EL (cell line): ENCODE data around the gene MARK2.

Experiments
- DNase-seq: peaks from one replicate; pipeline ENCODE4 v3.0.0-alpha.2; 2016

MARK2 gene

DNA sequence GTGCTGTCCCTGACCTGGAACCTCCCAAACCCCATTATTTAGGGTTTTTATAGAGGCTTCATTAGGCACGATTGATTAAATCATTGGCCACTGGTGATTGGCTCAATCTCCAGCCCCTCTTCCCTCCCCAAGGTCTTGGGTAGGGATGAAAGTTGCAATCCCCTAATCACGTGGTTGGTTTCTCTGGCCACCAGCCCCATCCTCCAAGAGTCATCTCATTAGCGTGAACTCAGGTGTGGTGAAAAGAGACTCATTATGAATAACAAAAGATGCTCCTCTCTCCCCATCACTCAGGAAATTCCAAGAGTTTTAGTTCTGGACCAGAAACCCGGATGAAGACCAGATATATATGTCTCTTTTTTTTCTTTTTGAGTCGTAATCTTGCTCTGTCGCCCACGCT is 7.6 kb upstream of the MARK2 start:
- DNase-seq, result no peak

- no peak for DNase-seq
Observed at GRCh38 chr11:63832336-63832735, 6.6 kb upstream of the MARK2 start.

- no peak for DNase-seq
Observed at GRCh38 chr11:63833048-63833447, 5.9 kb upstream of the MARK2 start.

- no peak for DNase-seq
Observed at GRCh38 chr11:63834535-63835157, 4.3 kb upstream of the MARK2 start.

DNA sequence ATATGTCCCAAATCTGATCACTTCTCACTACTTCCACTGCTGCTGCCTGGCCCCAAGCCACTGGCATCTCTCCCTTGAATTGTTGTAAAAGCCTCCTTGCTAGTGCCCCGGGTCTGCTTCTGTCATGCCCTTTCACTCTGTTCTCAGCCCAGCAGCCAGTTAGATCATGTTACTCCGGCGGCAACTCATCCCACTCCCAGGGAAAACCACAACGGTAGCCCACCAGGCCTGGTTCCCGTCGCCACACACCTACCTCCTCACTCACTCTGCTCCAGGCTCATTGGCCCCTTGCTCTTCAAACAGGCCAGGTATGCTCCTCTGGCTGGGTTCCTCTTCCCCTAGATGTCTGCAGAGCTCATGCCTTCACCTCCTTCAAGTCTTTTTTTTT is 3.8 kb upstream of the MARK2 start:
- DNase-seq, result no peak

DNA sequence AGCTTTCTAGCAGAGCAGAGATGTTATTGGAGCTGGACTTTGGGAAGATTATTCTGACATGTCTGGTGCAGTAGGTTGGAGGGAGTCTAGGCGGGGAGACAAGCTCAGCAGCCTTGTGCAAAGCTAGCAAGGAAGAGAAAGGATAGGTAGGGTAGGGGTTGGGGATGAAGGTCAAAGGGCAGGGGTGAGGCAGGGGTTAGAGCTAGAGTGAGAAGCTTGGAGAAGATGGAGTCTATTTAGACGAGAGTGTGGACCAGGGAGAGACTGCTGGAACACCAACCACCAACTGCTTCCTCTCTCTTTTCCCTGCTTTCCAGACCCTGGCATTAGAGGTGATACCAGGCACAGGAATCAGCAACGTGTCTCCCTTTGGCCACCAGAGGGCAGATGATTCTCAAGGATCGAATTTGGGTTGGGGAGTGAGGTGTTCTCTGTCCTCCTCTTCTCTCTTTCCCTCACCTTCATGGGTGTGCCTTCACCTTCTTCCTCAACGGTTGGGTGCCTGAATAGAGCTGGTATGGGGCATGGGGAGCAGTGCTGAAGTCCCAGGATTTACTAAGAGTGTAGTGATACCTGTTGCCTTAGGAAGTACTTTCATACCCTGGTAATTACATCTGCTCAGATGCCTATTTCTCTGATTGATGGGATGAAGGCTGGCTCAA is 1.8 kb upstream of the MARK2 start:
- peak; percentile 75 for DNase-seq

DNA sequence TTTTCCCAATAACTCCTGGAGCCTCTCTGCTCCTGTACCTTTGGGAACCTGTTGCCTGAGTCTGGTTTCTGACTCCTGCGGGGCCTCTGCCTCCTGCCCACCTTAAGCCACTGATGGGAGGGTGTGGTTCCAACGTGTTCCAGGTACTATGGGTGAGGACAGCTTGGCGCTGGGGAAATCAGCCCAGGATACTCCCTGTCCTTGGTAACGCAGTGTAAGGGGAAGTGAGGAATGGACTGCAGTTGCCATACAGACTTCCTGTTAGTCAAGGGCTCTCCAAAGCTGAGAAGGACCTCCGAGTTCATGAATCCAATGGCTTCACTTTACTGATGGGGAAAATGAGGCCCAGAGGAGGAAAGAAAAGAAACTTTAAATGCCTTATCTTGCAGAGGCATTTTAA is 1.2 kb upstream of the MARK2 start:
- no peak for DNase-seq

DNA sequence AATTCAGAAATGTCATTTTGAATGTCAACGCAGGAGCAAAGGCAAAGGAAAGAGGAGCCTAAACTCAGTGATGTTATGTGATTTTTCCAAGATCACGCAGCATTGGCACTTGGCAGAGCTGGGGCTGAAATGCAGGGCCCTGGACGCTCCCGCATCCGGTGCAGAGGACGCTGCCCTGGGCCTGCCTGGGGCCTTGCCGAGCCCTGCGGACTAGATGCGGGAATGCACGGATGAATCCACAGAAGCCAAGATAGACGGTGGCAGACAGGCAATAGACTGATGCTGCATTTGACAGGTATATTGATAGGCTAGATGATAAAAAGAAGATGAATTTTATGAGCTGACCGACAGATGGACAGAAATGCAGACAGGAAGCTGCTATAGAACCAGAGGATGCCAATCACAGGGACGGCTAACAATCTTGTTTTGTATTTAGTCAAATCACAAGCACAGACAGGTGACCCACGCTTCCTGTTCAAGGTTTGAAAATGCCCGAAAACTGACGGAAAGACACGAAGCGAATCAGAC is 696 bp upstream of the MARK2 start:
- no peak for DNase-seq

- DNase-seq, result peak; percentile 37
Observed at GRCh38 chr11:63839508-63840355, 822 bp downstream of the MARK2 start.

GRCh38 chr11:63840356-63841060 is 1.6 kb downstream of the MARK2 start:
- DNase-seq, result peak; percentile 13

DNA sequence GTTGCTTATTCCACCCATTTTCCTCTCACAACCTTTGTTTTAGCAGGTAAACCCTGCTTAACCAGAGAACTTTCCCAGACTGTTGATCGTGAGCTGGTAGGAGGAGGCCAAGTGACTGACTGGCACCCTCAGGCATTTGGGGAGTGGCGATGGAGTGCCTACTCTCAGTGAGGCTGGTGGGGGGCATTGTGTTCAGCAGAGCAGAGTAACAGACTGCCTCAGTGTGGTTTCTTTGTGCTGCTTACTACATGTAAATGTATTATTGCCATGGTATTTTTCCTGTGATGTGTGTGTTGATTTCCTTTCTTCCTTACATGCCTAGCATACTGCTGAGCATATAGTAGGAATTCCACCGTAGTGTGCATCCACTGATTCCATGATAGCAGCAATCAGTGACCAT is 2.6 kb downstream of the MARK2 start:
- DNase-seq, result peak; percentile 57

- DNase-seq, result no peak
Observed at GRCh38 chr11:63843041-63843440, 4.1 kb downstream of the MARK2 start.

DNA sequence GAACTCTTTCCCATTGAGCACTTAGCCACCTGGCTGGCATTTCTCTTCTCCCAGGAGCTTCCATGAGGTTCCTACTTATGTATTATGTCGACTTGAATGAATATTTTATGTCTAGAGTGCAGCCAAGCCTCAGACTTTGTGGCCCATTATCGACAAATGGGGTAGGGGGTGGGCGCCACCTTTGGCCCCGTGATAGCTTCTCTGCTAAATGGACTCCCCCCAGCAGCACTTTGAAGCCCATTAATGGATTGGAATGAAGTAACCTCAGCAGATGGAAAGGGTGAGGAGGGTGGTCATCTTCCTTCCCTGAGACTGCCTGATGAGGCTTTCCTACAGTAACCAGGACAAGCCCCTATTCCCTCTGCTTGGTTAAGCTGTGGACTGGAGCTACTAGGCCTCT is 5.9 kb downstream of the MARK2 start:
- no peak for DNase-seq

GRCh38 chr11:63845303-63845702 is 6.4 kb downstream of the MARK2 start:
- DNase-seq, result peak; percentile 76

DNA sequence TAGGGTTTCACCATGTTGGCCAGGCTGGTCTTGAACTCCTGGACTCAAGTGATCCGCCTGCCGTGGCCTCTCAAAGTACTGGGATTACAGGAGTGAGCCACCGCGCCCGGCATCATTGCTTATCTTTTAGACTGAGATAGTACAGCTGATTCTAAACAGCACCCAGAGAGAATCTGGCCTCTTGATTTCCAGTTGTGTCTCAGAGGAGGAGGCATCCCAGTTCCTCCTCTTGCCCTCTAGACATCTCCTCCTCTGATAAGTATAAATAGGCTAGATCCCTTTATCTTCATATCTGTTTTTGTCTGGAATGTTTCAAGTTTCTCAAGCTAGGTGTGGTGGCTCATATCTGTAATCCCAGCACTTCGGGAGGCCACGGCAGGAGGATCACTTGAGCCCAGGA is 7.0 kb downstream of the MARK2 start:
- DNase-seq, result no peak

GRCh38 chr11:63846897-63847296 is 8.0 kb downstream of the MARK2 start:
- DNase-seq, result no peak

DNA sequence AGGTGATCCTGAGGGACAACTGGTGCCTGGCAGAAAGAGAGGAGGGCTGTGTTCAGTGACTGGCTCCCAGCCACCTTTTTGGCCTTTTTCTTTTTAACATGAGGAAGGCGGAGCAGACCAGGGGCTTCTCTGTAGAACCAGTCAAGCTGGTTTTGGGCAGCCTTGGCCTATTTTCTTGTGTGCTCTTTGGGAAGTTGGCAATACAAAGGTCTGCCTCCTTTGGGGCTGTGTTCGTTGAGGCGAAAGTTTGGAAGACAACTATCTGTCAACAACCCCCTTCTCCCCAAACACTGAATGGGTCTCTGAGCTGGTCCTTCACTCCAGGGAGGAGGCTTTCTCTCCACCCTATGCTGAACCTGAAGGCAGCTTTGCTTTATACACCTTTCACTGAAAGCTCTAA is 8.5 kb downstream of the MARK2 start:
- no peak for DNase-seq

GRCh38 chr11:63849691-63850090 is 10.8 kb downstream of the MARK2 start:
- no peak for DNase-seq

DNA sequence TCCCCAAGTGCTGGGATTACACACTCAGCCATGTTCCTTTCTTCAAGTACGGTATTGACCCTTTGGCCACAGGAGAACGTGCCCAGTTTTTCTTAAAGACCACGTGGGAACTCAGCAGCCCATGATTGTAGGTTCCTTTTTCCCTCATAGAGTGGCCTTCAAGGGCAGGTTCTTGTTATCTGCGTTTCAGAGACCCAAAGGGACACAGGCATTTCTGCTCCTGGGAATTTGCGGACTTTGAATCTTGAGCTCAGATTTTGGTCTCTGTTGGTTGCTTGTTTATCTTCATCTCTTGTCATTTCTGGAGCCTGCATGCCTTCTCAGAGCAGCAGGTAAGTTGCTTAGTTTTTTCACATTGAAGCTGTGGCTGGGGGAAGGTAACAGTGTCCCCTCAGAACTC is 12.0 kb downstream of the MARK2 start:
- no peak for DNase-seq

DNA sequence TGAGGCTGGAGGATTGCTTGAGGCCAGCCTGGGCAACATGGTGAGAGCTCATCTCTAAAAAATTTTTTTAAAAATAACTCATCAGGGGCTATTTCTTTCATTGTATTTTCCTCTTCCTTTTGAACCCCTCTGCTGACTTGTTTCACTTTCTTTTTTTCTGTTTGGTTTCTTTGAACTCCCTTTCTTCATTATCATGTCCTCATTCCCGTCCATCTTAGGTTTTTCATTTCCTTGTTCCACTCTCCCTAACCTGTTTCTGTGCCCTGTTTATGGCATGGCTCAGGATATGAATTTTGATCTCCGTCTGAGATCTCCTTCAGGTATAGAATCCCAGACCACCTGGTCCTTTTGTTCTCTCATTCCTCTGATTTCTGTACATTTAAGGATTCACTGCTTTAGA is 12.5 kb downstream of the MARK2 start:
- no peak for DNase-seq

- DNase-seq, result no peak
Observed at GRCh38 chr11:63853476-63853875, 14.6 kb downstream of the MARK2 start.

DNA sequence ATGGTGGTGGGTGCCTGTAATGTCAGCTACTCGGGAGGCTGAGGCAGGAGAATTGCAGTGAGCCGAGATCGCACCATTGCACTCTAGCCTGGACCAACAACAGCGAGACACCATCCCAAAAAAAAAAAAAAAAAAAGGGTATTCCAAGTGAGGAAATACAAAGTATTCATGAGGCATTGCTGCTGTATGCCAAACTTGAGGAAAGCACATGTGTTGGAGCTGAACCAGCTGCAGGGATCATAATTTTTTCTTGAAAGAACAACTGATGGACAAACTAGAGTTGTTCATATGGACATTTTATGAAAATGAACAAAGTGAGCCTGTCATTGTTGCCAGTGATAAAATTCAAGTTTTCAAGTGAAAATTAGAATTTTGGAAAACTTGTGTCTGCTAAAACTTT is 15.8 kb downstream of the MARK2 start:
- DNase-seq, result no peak

- DNase-seq, result no peak
Observed at GRCh38 chr11:63855975-63856374, 17.1 kb downstream of the MARK2 start.
